Right lobe of liver (tissue), 6 donors: ENCODE data around the gene ITPR2. TPM values are rescaled to one million over a fixed set of nuclear protein-coding genes. Genes with fewer than 3 reads are reported as not detected.
A peak's percentile ranks its signal among the peaks of the same experiment; 100 is the strongest.

Experiments
- ATAC-seq, 4 donors: fragments of 200-7000 bp; cut with Tn5 transposase; one replicate each; pipeline ENCODE4 v1.9.1; 2020; ENCODE audit warnings: mild to moderate bottlenecking in 4 of 4, moderate library complexity in 4 of 4
- DNase-seq, 3 donors: peaks; one replicate each; pipeline ENCODE4 v3.0.0-alpha.2; 2020
- H3K27ac ChIP-seq, 3 donors: fragments of 200-600 bp; one replicate each; pipeline ENCODE4 v1.8.0; 2022
- H3K27me3 ChIP-seq, 2 donors: fragments of 200-600 bp; one replicate each; pipeline ENCODE4 v1.8.0; 2022
- H3K36me3 ChIP-seq, 4 donors: fragments of 200-600 bp; sonication (generic) in 1 of 4; one replicate each; pipeline versions ENCODE4 v1.5.1 to v1.8.0; 2017 to 2022; ENCODE audit warnings: control low read depth in 1 of 4
- H3K4me1 ChIP-seq, 4 donors: fragments of 200-600 bp; sonication (generic) in 1 of 4; one replicate each; pipeline versions ENCODE4 v1.5.1 to v1.8.0; 2017 to 2022; ENCODE audit warnings: control low read depth in 1 of 4
- H3K4me3 ChIP-seq, 3 donors: fragments of 200-600 bp; one replicate each; pipeline ENCODE4 v1.8.0; 2022
- H3K9me3 ChIP-seq, 4 donors: fragments of 200-600 bp; sonication (generic) in 1 of 4; one replicate each; pipeline versions ENCODE4 v1.5.1 to v1.8.0; 2017 to 2022; ENCODE audit warnings: control low read depth in 1 of 4
- CTCF ChIP-seq, 4 donors: fragments of 200-600 bp in 3 of 4; fragments of 450-650 bp in 1 of 4; IDR thresholded peaks; one replicate each; pipeline versions ENCODE4 v1.5.1 to v1.8.0; 2016 to 2022; ENCODE audit warnings: antibody characterized with exemption in 4 of 4, mild to moderate bottlenecking in 2 of 4
- POLR2A ChIP-seq: fragments of 450-650 bp; IDR thresholded peaks from one replicate; pipeline ENCODE4 v1.6.1; 2017; ENCODE audit warnings: antibody characterized with exemption, mild to moderate bottlenecking
- WGBS: methylation state at CpG from one replicate; pipeline ENCODE4 v1.1.6; 2018; ENCODE audit warnings: low coverage, low lambda C conversion rate; ENCODE audit not compliant: insufficient coverage; ENCODE audit errors: missing lambda C conversion rate; 5-methylcytosine and 5-hydroxymethylcytosine counted together
- intact Hi-C, 2 donors: fragments of 100-400 bp; cut with DNase I; formaldehyde crosslinking; loops; one replicate each; pipeline versions ENCODE4 v1.11.2 to v1.14.1; 2022
- total RNA-seq, 6 experiments: library from RNA; depleted of rRNA in 2 of 6; stranded (reverse); fragments of >200 nt in 2 of 6; fragmentation: NEBNext Ultra II Directional in 3 of 6; extraction: Animal tissue kit (Norgen Biotek cat#: 25700) in 3 of 6; gene quantifications; one replicate each; pipeline versions ENCODE4 v1.1.0 to v1.2.4, GENCODE V29; 2016 to 2023
- donor health status: DM: no; HTN: yes; CAD: no.
- donor health status: DM: no; HTN: no; CAD: no.
- donor health status: DM: no; HTN: no; CAD: no.
- donor health status: DM: no; HTN: yes; CAD: no.
- donor health status: DM: no; HTN: yes; CAD: no.

ITPR2 gene
- total RNA-seq, 6 experiments from 2014 or later, result 39.3 to 114 (median 57.2) TPM

- intact Hi-C loops, result no loop called here
- no peaks in the 10 kb centered on the region for H3K36me3 ChIP-seq
- no peaks in the 10 kb centered on the region for H3K27me3 ChIP-seq
- TF ChIP-seq POLR2A (no peak), CTCF (IDR thresholded peaks at IDR 0.05) (no peak)
- DNase-seq, result peak in 1 of 3 donors; percentile 67
- H3K4me3 ChIP-seq, result no peak overlapping the region
- H3K27ac ChIP-seq, result peak overlapping the region in 2 of 3 donors; percentile 48 to 65
- ATAC-seq, result peak; percentile 61 to 83 (median 68)
- H3K9me3 ChIP-seq, result no peaks in the 10 kb centered on the region
- peaks cover 0 to 77% (median 8%) of the 10 kb centered on the region in 4 donors for H3K4me1 ChIP-seq
- 34% methylated on average over 5 of the region's 5 CpGs for WGBS
These were observed 104.6 kb downstream of the ITPR2 start for GRCh38 chr12:26728205-26729050.

GRCh38 chr12:26727482-26728204 is 105.4 kb downstream of the ITPR2 start:
- 47% methylated on average over 8 of the region's 13 CpGs for WGBS
- Histone ChIP-seq H3K27ac (peak overlapping the region in 2 of 3 donors; percentile 48 to 65), H3K4me1 (peaks cover 0 to 77% (median 5%) of the 10 kb centered on the region in 4 donors), H3K27me3 (no peaks in the 10 kb centered on the region), H3K4me3 (no peak overlapping the region), H3K9me3 (no peaks in the 10 kb centered on the region), H3K36me3 (no peaks in the 10 kb centered on the region)
- ATAC-seq (peak; percentile 16 to 60 (median 49)), DNase-seq (no peak)
- intact Hi-C loops, result no loop called here
- no peak for TF ChIP-seq POLR2A
- no peak for TF ChIP-seq CTCF (IDR thresholded peaks at IDR 0.05)

- no peaks in the 10 kb centered on the region for H3K9me3 ChIP-seq
- H3K4me3 ChIP-seq, result no peak overlapping the region
- intact Hi-C loops, result no loop called here
- no peaks in the 10 kb centered on the region for H3K36me3 ChIP-seq
- no peaks in the 10 kb centered on the region for H3K27me3 ChIP-seq
- peaks cover 0 to 77% (median 2%) of the 10 kb centered on the region in 4 donors for H3K4me1 ChIP-seq
- no peak for DNase-seq
- peak in 1 of 4 donors; percentile 24 for ATAC-seq
- WGBS, result 10% methylated on average over 2 of the region's 2 CpGs
- peak overlapping the region in 2 of 3 donors; percentile 48 to 65 for H3K27ac ChIP-seq
- TF ChIP-seq CTCF (IDR thresholded peaks at IDR 0.05) (no peak), POLR2A (no peak)
These were observed 106.0 kb downstream of the ITPR2 start for GRCh38 chr12:26726956-26727355.

GRCh38 chr12:26725276-26725916 is 107.6 kb downstream of the ITPR2 start:
- DNase-seq (no peak), ATAC-seq (peak in 1 of 4 donors; percentile 4)
- Histone ChIP-seq H3K9me3 (no peaks in the 10 kb centered on the region), H3K4me3 (no peak overlapping the region), H3K27ac (no peak overlapping the region), H3K4me1 (peaks cover 0 to 72% (median 2%) of the 10 kb centered on the region in 4 donors), H3K36me3 (no peaks in the 10 kb centered on the region), H3K27me3 (no peaks in the 10 kb centered on the region)
- 80% methylated on average over 2 of the region's 2 CpGs for WGBS
- TF ChIP-seq POLR2A (no peak), CTCF (IDR thresholded peaks at IDR 0.05) (no peak)
- intact Hi-C loops, result no loop called here
